GM11168 (cell line): Measurements from ENCODE around the gene MMEL1.
"Not testable (repeated sequence)": the region's sequence is repeated elsewhere in the genome, so short reads cannot be mapped to it uniquely, and the experiment has no call there.

ENCODE experiments used
- in situ Hi-C: fragments of 300-500 bp; cut with MboI; formaldehyde crosslinking; loops from one replicate; pipeline ENCODE4 v1.12.0; 2022; ENCODE audit warnings: low sequenced_read_pairs; ENCODE audit not compliant: unreplicated experiment

Gene MMEL1

GRCh38 chr1:2549367-2550029, 83.3 kb downstream of the MMEL1 start:
- in situ Hi-C loops: not testable (repeated sequence)

- in situ Hi-C loops: no loop called here
Observed at GRCh38 chr1:2548068-2548589, 84.7 kb downstream of the MMEL1 start.

GRCh38 chr1:2547210-2548067, 85.4 kb downstream of the MMEL1 start:
- in situ Hi-C loops: no loop called here

GRCh38 chr1:2546515-2547209, 86.2 kb downstream of the MMEL1 start:
- in situ Hi-C loops: no loop called here

- in situ Hi-C loops: no loop called here
Observed at GRCh38 chr1:2545754-2546514, 86.9 kb downstream of the MMEL1 start.

GRCh38 chr1:2544875-2545640, 87.8 kb downstream of the MMEL1 start:
- in situ Hi-C loops: no loop called here

GRCh38 chr1:2544093-2544874, 88.5 kb downstream of the MMEL1 start:
- in situ Hi-C loops: no loop called here

- in situ Hi-C loops: no loop called here
Observed at GRCh38 chr1:2543543-2544092, 89.2 kb downstream of the MMEL1 start.

GRCh38 chr1:2542246-2542915, 90.4 kb downstream of the MMEL1 start:
- in situ Hi-C loops: no loop called here

GRCh38 chr1:2541619-2542245, 91.1 kb downstream of the MMEL1 start:
- in situ Hi-C loops: no loop called here

- in situ Hi-C loops: no loop called here
Observed at GRCh38 chr1:2540816-2541492, 91.9 kb downstream of the MMEL1 start.
